ENCODE results near the gene NUDT22.

GRCh38 chr11:64202992-64203391 lies 23.1 kb upstream of the NUDT22 start:
- TF ChIP-seq, protein P1, sequence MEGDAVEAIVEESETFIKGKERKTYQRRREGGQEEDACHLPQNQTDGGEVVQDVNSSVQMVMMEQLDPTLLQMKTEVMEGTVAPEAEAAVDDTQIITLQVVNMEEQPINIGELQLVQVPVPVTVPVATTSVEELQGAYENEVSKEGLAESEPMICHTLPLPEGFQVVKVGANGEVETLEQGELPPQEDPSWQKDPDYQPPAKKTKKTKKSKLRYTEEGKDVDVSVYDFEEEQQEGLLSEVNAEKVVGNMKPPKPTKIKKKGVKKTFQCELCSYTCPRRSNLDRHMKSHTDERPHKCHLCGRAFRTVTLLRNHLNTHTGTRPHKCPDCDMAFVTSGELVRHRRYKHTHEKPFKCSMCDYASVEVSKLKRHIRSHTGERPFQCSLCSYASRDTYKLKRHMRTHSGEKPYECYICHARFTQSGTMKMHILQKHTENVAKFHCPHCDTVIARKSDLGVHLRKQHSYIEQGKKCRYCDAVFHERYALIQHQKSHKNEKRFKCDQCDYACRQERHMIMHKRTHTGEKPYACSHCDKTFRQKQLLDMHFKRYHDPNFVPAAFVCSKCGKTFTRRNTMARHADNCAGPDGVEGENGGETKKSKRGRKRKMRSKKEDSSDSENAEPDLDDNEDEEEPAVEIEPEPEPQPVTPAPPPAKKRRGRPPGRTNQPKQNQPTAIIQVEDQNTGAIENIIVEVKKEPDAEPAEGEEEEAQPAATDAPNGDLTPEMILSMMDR (IDR thresholded peaks at IDR 0.05; ENCODE audit: low read depth, low read length, poor library complexity, severe bottlenecking), result no peak
- no peak for TF ChIP-seq EZH2phosphoT487 (IDR thresholded peaks at IDR 0.05; ENCODE audit: borderline replicate concordance, low read length)

Data from DOHH2 (cell line).